CD4-positive, alpha-beta T cell treated with Interleukin-6 for 4 hours (primary cell): ENCODE results near the gene TSPAN4.

ENCODE experiments used
- DNase-seq: peaks from one replicate; pipeline ENCODE4 v3.0.0-alpha.2; 2020; ENCODE audit warnings: mixed read lengths

Gene TSPAN4

GRCh38 chr11:867856-868358 is 25.3 kb downstream of the TSPAN4 start:
- DNase-seq = no peak

GRCh38 chr11:868394-868793 is 25.7 kb downstream of the TSPAN4 start:
- DNase-seq = no peak

- no peak for DNase-seq
Measured at GRCh38 chr11:868802-869201, 26.1 kb downstream of the TSPAN4 start.

DNA sequence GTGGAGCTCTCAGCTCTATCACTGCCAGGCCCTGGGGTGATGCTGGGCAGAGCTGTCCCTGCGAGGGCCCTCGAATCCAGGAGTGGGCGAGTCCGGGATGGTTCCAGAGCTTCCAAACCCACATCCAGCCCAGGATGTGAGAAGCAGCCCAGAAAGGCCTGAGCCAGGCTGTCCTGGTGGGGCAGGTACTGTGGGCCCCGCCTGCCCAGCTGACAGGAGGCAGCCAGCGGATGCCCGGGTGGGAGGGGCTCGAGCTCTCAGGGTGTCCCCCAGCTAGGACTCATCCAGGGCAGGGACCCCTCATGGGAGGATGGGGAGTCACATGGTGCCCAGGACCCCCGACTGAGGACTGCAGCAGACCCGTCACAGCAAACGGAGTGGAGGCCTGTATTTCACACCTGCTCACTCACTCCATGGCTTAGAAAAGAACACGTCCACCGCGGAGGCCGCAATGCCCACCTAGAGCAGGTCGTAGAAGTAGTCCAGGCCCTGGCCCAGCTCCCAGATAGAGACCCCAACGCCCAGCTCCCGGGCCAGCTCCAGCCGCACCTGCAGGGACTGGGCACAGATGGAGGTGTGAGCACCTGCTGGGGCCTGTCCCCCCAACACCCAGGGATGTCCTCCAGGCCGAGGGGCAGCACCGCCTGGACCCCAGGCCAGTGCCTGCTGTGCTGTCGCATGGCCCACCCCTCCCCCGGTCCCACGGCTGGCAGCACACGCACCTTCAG is 26.9 kb downstream of the TSPAN4 start:
- no peak for DNase-seq

GRCh38 chr11:870127-870413 is 27.4 kb downstream of the TSPAN4 start:
- no peak for DNase-seq

GRCh38 chr11:870418-870817 is 27.8 kb downstream of the TSPAN4 start:
- DNase-seq = no peak

- DNase-seq = no peak
Measured at GRCh38 chr11:871472-871871, 28.8 kb downstream of the TSPAN4 start.

DNA sequence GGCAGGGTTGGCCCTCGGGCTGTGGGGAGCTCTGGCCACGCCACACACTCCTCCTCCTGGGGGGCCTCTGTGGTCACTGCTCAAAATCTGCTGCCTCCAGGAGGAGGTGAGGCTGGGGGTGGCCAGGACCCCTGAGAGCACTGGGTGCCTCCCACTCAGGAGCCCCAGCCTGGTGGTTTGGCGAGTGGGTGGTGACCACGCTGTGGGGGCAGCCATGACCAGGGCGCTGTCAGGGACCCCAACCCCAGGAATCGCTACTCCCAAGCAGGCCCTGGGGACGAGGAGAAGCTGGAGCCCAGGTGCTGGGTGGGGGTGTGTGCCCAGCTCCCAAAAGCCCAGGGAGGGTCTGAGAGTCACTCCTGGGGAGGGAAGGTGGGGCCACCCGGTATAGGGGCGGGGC is 30.1 kb downstream of the TSPAN4 start:
- no peak for DNase-seq

DNA sequence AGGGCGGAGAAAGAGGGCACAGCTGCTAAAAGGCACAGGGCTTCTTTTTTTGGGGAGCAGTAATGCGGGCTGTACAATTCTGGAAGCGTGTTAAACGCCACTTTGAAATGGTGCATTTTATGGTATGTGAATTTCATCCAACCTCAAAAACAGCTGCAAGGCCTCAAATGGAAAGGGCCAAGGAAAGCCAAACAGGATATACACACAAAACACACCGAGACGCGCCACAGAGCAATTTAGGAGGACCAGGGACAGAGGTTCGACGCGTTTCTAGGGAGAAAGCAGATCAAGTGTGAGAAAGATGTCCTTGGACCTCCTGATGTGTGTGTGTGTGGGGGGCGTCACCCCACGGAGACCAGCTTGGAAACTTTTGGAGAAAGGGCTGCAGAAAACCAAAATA is 31.1 kb downstream of the TSPAN4 start:
- DNase-seq = no peak

- DNase-seq = no peak
Measured at GRCh38 chr11:875203-875602, 32.6 kb downstream of the TSPAN4 start.

DNA sequence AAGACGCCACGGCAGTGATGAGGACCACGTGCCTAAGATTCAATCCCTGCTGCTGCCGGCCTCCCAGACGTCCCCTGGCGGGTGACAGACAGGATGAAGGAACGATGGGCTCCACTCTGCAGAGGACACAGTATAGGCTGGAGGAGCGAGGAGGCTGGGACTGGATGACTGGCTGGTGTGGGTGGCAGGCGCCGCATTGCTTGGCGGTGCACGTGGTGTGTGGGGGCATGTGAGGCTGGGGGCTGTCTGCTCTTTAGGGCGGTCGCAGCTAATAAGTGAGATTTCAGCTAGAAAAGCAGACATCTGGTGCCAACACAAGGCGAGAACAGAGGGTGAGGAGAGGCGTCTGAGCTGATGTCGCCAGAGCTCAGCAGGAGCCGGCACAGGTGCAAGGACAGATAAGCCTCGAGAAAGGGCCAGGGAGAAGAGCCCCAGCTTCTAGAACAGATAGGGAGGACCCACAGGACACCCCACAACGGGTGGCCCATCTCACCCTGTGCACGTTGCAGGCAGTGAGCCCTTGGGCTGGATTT is 33.2 kb downstream of the TSPAN4 start:
- no peak for DNase-seq

GRCh38 chr11:876545-876944 is 33.9 kb downstream of the TSPAN4 start:
- DNase-seq = no peak

GRCh38 chr11:877565-877964 is 34.9 kb downstream of the TSPAN4 start:
- no peak for DNase-seq

DNA sequence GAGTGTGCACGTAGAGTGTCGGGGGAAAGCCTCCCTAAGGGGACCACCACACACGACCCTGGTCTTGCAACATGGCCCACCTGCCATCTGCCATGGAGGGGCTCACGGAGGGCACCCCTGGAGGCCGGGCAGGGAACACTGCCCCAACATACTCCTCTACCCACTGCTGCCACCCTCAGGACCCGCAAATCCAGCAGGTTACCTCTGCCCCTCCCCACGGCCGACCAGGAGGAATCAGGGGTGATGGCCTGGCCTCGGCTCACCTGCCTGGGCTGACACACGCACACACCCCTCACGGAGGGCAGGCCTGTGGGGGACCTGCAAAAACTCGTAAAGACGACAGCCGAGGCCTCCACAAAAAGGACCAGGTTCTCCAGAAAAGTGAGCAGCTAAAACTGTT is 37.8 kb downstream of the TSPAN4 start:
- DNase-seq = no peak

- DNase-seq = no peak
Measured at GRCh38 chr11:882596-882995, 39.9 kb downstream of the TSPAN4 start.

DNA sequence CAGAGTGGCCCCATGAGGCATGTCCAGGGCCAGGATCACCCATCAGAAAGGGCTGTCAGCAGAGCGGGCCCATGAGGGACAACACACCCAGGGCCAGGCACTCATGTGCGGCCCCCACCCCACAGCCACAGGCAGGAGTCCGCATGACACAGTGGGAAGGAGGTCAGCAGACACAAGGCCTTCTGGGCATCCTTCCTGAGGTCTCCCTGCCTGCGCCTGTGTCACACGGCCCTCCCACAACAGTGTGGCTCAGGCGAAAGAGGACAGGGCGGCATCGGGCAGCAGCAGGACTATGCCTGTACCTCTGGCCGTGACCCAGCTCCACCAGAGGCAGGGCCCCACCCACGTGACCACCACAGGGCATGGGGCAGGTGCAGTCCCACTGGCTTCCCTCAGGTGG is 40.9 kb downstream of the TSPAN4 start:
- DNase-seq = no peak

DNA sequence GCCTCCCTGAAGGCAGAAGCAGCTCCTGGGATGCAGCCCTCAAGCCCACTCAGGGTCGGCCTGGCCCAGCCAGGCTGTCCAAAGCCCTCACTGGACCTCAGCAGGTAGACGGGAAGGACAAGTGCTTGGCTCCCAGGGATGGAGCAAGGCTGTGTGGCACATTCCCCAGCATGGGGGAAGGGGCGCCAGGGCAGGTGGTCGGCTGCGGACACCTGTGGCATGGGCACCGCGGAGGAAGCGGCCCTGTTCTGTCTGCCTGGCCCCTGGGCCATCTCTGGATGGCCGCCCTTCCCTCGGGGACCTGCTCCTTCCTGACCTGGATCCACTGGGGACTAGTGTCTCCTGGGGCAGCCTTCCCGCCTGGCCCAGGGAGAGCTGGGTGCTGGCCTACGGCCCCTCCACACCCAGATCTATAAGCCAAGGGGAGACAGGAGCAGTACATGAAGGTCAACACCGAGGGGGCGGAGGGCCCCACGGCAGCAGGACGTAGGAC is 42.0 kb downstream of the TSPAN4 start:
- DNase-seq = no peak

DNA sequence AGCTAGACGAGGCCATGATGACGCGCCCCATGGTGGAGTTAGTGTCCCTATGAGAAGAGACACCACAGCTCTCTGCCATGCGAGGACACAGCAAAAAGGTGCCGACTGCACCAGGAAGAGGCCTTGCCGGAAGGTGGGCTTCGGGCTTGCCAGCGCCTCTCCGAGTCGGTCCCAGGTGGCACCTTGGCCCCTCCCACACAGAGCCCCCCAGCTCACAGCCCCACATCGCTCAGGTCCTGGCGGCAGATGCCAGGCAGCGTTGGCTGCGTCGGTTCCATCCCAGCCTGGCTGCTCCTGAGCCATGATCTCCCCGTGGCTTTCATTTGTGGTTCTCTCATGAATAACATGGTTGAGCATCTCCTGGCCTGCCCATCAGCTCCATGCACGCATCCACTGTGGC is 43.9 kb downstream of the TSPAN4 start:
- DNase-seq = no peak

- DNase-seq = no peak
Measured at GRCh38 chr11:887589-887988, 44.9 kb downstream of the TSPAN4 start.

- no peak for DNase-seq
Measured at GRCh38 chr11:888310-889212, 45.9 kb downstream of the TSPAN4 start.

DNA sequence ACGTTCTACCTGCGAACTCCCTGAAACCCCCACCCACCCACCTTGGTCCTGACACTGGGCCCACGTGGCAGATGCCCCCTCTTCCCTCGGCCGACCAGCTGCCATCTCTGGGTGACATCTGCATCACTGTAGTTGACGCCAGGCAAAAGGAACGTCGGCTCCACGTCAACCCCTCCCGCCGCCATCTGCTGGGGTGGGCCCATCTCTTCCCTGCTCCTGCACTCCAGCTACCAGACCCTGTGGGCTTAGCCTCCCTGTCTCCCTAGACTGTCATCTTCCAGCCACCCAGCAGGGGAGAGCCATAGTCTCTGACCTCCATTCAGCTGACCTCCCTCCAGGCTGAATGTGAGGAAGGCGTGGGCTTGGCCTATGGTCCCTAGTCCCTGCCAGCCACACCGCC is 46.6 kb downstream of the TSPAN4 start:
- no peak for DNase-seq

GRCh38 chr11:889687-890475 is 47.2 kb downstream of the TSPAN4 start:
- DNase-seq = no peak
